COLO829 (cell line): ENCODE results near the gene LRRC8D.
A peak's percentile ranks its signal among the peaks of the same experiment; 100 is the strongest.
"Not testable (repeated sequence)": the region's sequence is repeated elsewhere in the genome, so short reads cannot be mapped to it uniquely, and the experiment has no call there.

ENCODE experiments used
- DNase-seq: peaks from one replicate; pipeline ENCODE4 v3.0.0; 2012; ENCODE audit warnings: low spot score

LRRC8D gene

DNA sequence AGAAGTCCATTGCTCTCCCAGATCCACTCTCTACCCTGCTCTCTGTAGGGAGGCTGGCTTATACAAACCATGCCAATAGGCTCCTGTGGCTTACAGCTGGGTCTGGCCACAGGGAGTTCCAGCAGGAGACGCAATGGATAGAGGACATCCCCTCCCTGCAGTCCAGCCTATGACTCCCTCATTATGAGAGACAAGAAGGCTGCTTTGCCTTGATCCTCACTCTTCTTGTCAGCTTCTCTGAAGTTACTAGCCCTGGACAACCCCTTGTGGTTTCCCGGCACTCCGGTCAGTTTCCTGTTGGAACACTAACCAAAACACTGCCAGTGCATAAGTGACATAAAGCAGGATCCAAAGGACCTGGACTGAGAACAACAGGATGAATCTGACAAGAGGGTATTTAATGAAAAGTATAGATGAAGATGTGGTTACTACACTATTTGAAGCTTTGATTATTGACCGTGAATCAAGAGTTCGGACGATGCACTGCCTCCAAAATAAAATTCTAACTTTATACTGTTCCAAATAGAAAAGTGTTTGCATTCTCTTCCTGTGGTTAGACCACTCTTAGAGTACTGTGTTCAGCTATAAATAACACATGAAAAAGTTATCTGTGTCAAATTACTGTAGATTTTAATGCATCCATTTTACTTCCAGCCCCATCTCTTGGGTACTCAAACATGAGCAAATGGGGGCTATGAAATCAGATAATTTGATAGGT, 141.4 kb downstream of the LRRC8D start:
- DNase-seq = no peak

DNA sequence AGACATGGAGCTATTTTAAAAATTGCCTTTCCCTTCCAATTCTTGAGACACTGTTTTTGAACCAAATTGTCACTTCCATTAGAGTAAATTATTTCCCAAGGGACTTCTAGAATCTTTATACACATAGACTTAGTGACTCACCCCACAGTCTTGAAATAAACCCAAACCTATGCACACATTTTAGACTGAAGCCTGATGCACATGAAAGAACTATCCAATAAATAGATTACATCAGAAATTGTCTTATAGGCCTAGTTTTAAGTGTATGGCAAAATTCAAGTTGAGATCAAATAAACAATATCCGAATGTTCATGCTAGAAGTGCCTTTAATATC, 141.9 kb downstream of the LRRC8D start:
- DNase-seq = no peak

- DNase-seq = no peak
These were observed 144.4 kb downstream of the LRRC8D start for GRCh38 chr1:89965193-89965768.

GRCh38 chr1:89966656-89967055, 145.8 kb downstream of the LRRC8D start:
- no peak for DNase-seq

GRCh38 chr1:89971600-89971999, 150.8 kb downstream of the LRRC8D start:
- no peak for DNase-seq

GRCh38 chr1:89972024-89972423, 151.2 kb downstream of the LRRC8D start:
- DNase-seq = no peak

DNA sequence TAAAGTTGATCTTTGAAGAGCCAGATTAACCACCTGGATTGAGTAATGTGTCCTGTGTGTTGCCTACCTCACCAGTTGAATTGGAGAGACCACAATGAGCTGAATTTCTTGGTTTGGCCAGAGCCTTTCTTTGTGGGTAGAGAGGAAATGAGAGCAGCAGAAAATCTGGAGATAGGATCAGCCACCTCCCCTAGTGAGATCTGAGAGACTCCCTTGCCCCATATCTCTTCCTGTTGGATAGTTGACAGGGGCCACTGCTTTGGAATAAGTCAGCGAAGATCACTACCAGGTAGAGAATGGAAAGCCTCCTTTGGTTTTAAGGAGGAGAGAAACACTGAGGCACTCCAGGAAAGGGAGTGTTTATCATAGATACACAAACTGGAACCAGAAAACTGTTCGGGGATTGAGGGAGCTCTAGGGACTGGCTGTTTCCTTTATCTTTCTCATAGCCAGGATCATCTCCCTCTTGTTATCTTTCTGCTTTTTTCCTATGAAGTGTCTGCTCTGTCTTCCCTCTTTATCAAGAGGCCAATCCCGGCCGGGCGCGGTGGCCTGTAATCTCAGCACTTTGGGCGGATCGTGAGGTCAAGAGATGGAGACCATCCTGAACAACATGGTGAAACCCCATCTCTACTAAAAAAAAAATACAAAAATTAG, 152.8 kb downstream of the LRRC8D start:
- DNase-seq = no peak

- DNase-seq = no peak
These were observed 153.4 kb downstream of the LRRC8D start for GRCh38 chr1:89974256-89974655.

DNA sequence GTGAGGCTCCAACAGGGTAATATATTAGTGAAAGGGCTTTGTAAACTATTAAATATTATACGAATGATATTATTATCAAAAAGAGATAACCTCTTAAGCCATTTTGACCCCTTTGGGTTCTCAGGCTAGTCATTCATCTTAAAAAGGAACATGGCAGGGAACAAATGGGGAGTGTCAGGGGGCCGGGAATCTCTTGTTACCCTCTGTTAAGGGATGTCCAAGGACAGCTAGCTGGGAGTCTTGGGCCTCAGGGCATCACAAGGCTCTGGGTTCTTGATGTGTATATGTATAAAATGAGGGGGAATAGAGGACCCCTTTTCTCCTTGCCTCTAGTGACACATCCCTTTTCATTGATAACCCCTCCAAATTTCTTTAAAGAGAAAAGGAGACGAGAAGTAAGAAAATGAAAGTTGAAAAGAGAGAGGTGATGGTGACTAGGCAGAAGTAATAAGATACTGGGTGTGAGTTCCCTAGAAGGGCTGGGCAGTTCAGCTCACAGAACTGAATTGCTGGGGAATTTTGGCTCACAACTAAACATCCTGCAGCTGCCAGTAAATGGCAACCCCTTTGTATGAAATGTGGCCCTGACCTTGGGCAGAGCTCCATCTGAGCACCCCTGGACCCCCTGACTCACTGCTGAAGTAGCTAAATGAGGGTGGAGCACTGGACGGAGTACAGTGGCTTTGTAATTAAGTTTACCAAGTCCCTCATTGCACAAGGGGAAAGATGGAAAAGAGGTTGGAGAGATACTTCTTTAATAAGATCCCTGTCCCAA, 154.1 kb downstream of the LRRC8D start:
- DNase-seq = no peak

DNA sequence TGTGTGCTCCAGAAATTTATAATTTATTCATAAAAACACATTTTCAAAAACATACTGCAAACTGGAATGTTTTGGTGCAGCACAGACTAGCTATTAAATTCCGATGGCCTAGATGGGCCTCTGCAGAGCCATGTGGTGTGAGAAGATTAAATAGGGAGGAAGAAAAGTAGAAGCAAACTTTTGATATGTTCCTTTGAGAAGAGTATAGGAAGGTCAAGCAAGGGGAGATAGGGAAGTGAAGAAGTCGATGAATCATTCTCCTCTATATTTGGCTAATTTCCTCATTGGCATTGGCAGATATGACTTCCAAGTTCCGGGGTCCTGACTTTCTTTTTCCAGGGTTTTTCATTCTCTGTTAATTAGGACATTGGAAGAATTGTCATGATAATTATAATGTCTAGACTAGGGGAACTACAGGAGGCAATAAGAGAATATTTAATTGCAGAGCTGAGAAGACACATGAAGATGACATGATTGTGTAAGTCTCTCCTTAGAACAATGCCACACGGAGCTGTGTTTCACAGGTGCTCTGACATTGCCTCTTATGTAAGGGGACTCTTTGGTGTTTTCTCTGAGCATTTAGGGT, 154.8 kb downstream of the LRRC8D start:
- no peak for DNase-seq

GRCh38 chr1:89978755-89979154, 157.9 kb downstream of the LRRC8D start:
- no peak for DNase-seq

GRCh38 chr1:89980605-89981004, 159.8 kb downstream of the LRRC8D start:
- peak; percentile 88 for DNase-seq

- not testable (repeated sequence) for DNase-seq
These were observed 162.0 kb downstream of the LRRC8D start for GRCh38 chr1:89982846-89983245.

- not testable (repeated sequence) for DNase-seq
These were observed 163.8 kb downstream of the LRRC8D start for GRCh38 chr1:89984564-89985116.

DNA sequence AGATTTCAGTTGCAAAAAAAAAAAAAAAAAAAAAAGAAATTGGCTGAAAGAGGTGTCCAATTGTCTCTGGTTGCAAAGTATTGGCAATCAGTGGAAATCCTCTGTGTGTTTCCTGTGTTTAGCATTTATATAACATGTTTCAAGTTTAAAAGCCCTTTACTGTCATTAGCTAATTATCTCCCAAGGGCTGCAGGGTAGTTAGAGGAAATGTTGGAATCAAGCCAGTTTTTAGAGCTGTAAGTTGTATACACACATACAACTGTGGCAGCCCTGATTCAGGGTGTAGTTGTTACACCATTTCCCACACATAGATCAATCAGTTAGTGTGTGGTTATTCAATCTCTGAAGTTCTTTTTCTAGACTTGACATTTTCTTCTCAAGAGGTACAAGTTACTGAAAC, 165.2 kb downstream of the LRRC8D start:
- DNase-seq = no peak
